ENCODE measurements around the gene CAMK2B.

The CAMK2B gene

GRCh38 chr7:44329888-44330287, 4.5 kb upstream of the CAMK2B start:
- H3K9me3 ChIP-seq (ENCODE audit: insufficient read depth, low read length): no peaks in the 10 kb centered on the region
- H3K9ac ChIP-seq (ENCODE audit: low read length): no peak overlapping the region
- H3K27me3 ChIP-seq (ENCODE audit: low read length): no peaks in the 10 kb centered on the region
- no peak overlapping the region for H3K4me3 ChIP-seq (ENCODE audit: insufficient read depth, low read length, poor library complexity, severe bottlenecking)
- TF ChIP-seq EZH2phosphoT487 (conservative IDR thresholded peaks at IDR 0.05; ENCODE audit: low read length) (no peak), CTCF (IDR thresholded peaks at IDR 0.05; ENCODE audit: insufficient read depth, low read length, poor library complexity, severe bottlenecking) (no peak)
- H2AFZ ChIP-seq (ENCODE audit: low read depth, low read length, severe bottlenecking): no peak overlapping the region
- H3K4me2 ChIP-seq (ENCODE audit: low read depth, low read length, poor library complexity, severe bottlenecking): no peak overlapping the region
- H3K36me3 ChIP-seq (ENCODE audit: low read length): no peaks in the 10 kb centered on the region
- H3K79me2 ChIP-seq (ENCODE audit: insufficient read depth, low read length): no peaks in the 10 kb centered on the region
- no peaks in the 10 kb centered on the region for H3K9me2 ChIP-seq (replicated peaks; ENCODE audit: insufficient read depth, low read length)
- H3K27ac ChIP-seq (ENCODE audit: low read depth, low read length): no peak overlapping the region
- H4K20me1 ChIP-seq (ENCODE audit: low read depth, low read length): no peaks in the 10 kb centered on the region
- no peaks in the 10 kb centered on the region for H3F3A ChIP-seq (ENCODE audit: insufficient read depth)

GRCh38 chr7:44329081-44329480, 3.7 kb upstream of the CAMK2B start:
- H3K4me2 ChIP-seq (ENCODE audit: low read depth, low read length, poor library complexity, severe bottlenecking): no peak overlapping the region
- H3K79me2 ChIP-seq (ENCODE audit: insufficient read depth, low read length): no peaks in the 10 kb centered on the region
- no peak overlapping the region for H3K27ac ChIP-seq (ENCODE audit: low read depth, low read length)
- H3K9ac ChIP-seq (ENCODE audit: low read length): no peak overlapping the region
- H2AFZ ChIP-seq (ENCODE audit: low read depth, low read length, severe bottlenecking): no peak overlapping the region
- no peaks in the 10 kb centered on the region for H3K9me3 ChIP-seq (ENCODE audit: insufficient read depth, low read length)
- H4K20me1 ChIP-seq (ENCODE audit: low read depth, low read length): no peaks in the 10 kb centered on the region
- no peaks in the 10 kb centered on the region for H3K27me3 ChIP-seq (ENCODE audit: low read length)
- no peaks in the 10 kb centered on the region for H3K9me2 ChIP-seq (replicated peaks; ENCODE audit: insufficient read depth, low read length)
- no peaks in the 10 kb centered on the region for H3F3A ChIP-seq (ENCODE audit: insufficient read depth)
- no peak overlapping the region for H3K4me3 ChIP-seq (ENCODE audit: insufficient read depth, low read length, poor library complexity, severe bottlenecking)
- H3K36me3 ChIP-seq (ENCODE audit: low read length): no peaks in the 10 kb centered on the region
- TF ChIP-seq CTCF (IDR thresholded peaks at IDR 0.05; ENCODE audit: insufficient read depth, low read length, poor library complexity, severe bottlenecking) (no peak), EZH2phosphoT487 (conservative IDR thresholded peaks at IDR 0.05; ENCODE audit: low read length) (no peak)

- Histone ChIP-seq H3K4me3 (ENCODE audit: insufficient read depth, low read length, poor library complexity, severe bottlenecking) (no peak overlapping the region), H4K20me1 (ENCODE audit: low read depth, low read length) (no peaks in the 10 kb centered on the region), H3K4me2 (ENCODE audit: low read depth, low read length, poor library complexity, severe bottlenecking) (no peak overlapping the region), H3K79me2 (ENCODE audit: insufficient read depth, low read length) (no peaks in the 10 kb centered on the region), H2AFZ (ENCODE audit: low read depth, low read length, severe bottlenecking) (no peak overlapping the region), H3K9me2 (replicated peaks; ENCODE audit: insufficient read depth, low read length) (no peaks in the 10 kb centered on the region), H3F3A (ENCODE audit: insufficient read depth) (no peaks in the 10 kb centered on the region), H3K27ac (ENCODE audit: low read depth, low read length) (no peak overlapping the region), H3K27me3 (ENCODE audit: low read length) (no peaks in the 10 kb centered on the region), H3K9ac (ENCODE audit: low read length) (no peak overlapping the region), H3K9me3 (ENCODE audit: insufficient read depth, low read length) (no peaks in the 10 kb centered on the region), H3K36me3 (ENCODE audit: low read length) (no peaks in the 10 kb centered on the region)
- TF ChIP-seq EZH2phosphoT487 (conservative IDR thresholded peaks at IDR 0.05; ENCODE audit: low read length) (no peak), CTCF (IDR thresholded peaks at IDR 0.05; ENCODE audit: insufficient read depth, low read length, poor library complexity, severe bottlenecking) (no peak)
Measured at GRCh38 chr7:44327981-44328380, 2.6 kb upstream of the CAMK2B start.
